ENCODE measurements around the gene ATP5ME.

DNA sequence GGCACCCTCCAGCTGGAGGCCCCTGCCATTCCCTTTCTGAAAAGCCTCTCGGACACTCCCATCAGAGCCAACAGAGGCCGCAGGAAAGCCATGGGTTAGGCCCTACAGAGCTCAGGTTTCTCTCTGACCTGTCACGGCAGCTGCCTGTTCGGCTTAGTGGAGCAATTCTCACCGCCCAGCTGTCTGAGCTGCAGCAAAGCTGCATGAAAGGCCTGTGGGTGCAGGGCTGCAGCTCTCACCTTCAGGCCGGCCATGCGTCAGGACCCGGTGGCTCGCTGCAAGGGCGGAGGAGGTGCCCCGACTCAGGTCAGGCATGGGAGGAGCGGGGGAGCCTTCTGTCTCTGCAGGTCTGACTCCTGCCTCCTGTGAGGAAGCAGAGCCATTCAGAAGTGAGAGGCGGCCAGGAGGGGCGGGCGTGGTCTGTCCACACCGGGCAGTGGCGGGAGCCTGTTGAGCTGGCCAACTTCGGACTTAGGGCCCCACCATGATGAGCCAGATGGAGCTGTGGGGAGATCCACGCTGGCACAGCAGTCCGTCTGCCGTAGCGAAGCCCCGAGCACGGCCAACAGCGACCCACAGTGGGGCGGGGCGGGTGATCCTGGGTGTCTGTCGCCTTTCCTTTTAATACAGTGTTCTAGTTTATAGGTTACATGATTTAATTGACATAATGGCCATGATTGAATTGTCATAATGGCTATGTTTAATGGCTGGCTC is 25.3 kb downstream of the ATP5ME start:
- TF ChIP-seq, protein P1, sequence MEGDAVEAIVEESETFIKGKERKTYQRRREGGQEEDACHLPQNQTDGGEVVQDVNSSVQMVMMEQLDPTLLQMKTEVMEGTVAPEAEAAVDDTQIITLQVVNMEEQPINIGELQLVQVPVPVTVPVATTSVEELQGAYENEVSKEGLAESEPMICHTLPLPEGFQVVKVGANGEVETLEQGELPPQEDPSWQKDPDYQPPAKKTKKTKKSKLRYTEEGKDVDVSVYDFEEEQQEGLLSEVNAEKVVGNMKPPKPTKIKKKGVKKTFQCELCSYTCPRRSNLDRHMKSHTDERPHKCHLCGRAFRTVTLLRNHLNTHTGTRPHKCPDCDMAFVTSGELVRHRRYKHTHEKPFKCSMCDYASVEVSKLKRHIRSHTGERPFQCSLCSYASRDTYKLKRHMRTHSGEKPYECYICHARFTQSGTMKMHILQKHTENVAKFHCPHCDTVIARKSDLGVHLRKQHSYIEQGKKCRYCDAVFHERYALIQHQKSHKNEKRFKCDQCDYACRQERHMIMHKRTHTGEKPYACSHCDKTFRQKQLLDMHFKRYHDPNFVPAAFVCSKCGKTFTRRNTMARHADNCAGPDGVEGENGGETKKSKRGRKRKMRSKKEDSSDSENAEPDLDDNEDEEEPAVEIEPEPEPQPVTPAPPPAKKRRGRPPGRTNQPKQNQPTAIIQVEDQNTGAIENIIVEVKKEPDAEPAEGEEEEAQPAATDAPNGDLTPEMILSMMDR (IDR thresholded peaks at IDR 0.05; ENCODE audit: low read depth, low read length, poor library complexity, severe bottlenecking): no peak
- no peak for TF ChIP-seq EZH2phosphoT487 (IDR thresholded peaks at IDR 0.05; ENCODE audit: borderline replicate concordance, low read length)

All from DOHH2 (cell line).